IPS-18c (cell line): ENCODE measurements around the gene EXD3.

ENCODE experiments used
- H3K4me3 ChIP-seq: 2 replicates; pipeline ENCODE4 v1.7.0; 2013; ENCODE audit warnings: low read depth, mild to moderate bottlenecking, low read length, moderate library complexity; ENCODE audit not compliant: insufficient read depth
- H3K9me3 ChIP-seq: one replicate; pipeline ENCODE4 v1.6.1; 2013; ENCODE audit warnings: mild to moderate bottlenecking, low read length, moderate library complexity; ENCODE audit not compliant: control insufficient read depth, insufficient read depth

Gene EXD3

DNA sequence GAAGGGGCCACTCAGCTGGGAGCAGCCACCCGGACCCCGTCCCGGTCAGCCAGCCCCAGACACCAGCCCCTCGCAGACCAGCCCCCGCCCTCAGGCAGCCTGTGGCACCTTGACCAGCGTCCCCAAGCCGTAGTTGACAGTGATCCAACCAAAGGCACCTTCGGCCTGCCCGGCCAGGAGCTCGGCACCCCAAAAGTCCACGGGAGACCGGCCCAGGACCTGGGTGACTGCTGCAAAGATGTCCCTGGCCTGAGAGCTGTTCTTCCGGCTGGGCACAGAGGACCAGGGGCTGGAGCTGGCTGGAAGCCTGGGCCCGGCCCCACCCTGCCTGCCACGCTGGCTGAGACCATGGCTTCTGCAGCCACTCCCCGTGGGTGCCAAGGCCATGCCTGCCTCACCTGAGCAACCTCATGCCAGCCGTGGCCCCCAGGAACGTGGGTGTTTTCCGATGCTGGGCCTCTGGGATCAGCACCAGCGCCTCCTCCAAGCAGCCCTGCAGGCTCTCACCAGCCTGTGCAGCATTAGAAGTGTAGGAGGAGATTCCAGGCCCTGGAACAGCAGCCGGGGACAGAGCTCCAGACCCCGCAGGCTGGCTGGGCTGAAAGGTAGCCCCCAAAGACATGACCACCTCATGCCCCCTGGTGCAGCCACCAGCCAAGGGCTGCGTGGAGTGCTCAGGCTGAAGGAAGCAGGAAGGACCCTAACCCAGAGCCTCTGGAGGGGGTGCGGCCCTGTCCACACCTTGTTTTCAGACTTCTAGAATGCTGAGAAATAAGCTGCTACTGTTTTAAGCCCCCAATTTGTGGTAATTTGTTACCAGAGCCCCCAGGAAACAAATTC lies 14.0 kb upstream of the EXD3 start:
- H3K9me3 ChIP-seq: no peaks in the 10 kb centered on the region
- H3K4me3 ChIP-seq: no peak overlapping the region

DNA sequence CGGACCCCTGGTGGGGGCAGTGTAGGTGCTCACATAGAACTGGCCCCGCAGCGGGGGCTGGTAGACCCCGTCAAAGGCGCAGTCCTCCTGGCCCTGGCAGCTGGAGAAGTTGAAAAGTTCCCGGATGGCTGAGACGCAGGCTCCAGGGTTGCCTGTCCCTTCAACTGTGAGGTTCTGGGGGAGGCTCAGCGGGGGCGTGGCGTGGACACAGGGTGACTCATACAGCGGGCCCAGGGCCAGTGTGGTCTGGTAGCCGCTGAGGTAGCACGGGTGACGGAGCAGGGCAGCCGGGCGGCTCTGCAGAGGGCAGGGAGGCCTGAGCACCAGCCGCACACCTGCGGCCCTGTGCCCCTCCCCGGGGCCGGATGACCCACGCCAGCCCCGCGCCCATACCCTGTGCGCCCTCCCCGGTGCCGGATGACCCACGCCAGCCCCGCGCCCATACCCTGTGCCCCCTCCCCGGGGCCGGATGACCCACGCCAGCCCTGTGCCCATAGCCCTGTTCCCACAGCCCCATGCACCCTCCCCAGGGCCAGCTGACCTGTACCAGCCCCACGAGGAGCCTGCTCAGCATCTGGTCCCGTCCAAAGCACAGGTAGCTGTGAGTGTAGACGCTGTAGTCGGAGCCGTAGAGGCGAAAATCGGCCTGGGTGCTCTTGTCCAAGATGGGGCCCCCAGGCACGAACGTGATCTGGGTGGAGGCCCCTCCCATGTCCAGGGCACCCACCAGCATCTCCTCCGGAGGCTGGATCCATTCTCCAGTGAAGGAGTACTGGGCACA lies 13.2 kb upstream of the EXD3 start:
- Histone ChIP-seq H3K9me3 (no peaks in the 10 kb centered on the region), H3K4me3 (no peak overlapping the region)

DNA sequence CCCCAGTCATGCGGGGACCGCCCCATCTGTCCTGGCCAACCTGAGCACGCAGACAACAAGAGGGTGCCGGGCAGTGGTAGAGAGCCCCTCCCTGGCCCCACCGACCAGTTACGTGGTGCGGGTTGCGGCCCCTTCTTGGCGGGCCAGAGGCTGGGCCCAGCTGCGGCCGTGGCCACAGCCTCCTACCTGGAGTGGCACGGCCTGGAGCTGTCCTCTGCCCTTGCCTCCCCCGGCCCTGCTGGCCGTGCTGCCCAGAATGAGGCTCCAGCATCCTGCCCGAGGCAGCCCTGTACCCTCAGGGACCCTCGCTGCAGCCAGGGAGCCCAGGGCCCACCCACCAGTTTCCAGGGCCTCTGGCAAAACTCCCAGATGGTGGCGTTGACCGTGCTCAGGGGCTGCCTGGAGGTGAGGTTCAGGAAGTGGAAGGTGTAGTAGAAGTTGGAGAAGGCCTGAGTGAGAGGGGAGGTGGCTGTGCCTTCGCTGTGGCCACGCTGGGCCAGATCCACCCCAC lies 12.5 kb upstream of the EXD3 start:
- no peak overlapping the region for H3K4me3 ChIP-seq
- no peaks in the 10 kb centered on the region for H3K9me3 ChIP-seq

DNA sequence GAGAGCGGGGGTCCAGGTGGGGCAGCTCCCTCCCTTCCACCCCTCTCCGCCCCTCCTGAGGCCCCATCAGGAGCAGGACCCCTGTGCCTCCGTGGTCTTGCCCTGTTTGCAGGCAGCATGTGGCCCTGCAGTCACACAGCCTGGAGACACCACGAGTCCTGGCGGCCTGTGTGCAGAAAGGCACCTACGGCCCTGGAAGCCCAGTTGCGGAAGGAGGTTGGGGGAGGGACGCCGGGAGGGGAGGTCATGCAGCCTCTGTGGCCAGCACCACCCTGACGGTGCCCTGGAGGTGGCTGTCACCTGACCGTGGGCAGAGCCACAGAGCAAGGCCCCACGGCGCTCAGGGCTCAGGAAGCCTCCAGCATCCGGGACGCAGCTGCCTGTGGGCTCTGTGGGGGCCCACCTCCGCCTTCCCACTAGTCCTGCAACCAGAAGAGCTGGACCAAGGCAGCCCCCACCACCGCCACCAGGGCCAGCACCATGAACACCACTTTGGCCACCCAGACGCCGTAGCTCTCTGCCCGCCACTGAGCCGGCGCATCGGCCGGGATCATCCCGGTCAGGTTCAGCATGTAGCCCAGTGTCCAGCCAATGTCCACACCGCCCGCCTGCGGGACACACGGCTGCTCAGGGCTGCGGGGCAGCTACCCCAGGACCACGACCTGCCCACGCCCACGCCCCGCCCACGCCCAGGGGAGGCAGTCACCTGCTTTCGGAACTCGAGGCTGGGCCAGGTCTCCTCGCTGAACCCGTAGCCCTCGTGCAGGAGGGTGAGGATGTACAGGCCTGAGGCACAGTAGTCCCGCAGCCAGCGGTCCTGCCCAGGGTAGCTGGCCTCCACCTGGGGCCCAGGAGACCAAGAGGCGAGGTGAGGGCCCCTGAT lies 11.8 kb upstream of the EXD3 start:
- Histone ChIP-seq H3K9me3 (no peaks in the 10 kb centered on the region), H3K4me3 (no peak overlapping the region)

GRCh38 chr9:137433916-137434431 lies 11.0 kb upstream of the EXD3 start:
- H3K9me3 ChIP-seq: no peaks in the 10 kb centered on the region
- H3K4me3 ChIP-seq: no peak overlapping the region

DNA sequence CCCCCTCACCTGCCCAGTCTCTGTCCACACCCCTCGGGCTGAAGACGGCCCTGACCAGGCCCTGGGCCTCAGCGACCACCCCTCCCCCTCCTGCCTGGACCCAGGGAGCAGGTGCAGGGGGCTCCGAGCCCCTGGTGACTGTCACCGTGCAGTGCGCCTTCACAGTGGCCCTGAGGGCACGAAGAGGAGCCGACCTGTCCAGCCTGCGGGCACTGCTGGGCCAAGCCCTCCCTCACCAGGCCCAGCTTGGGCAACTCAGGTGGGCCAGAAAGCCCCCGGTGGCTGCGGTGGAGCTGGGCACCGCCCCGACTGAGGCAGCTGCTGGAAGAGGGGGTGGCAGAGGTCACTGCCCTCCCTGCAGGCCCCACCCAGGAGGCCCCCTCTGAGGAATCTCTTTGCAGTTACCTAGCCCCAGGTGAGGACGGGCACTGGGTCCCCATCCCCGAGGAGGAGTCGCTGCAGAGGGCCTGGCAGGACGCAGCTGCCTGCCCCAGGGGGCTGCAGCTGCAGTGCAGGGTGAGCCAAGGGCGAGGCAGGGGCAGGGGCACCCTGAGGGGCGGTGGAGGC lies 10.5 kb upstream of the EXD3 start:
- no peak overlapping the region for H3K4me3 ChIP-seq
- no peaks in the 10 kb centered on the region for H3K9me3 ChIP-seq

GRCh38 chr9:137432687-137433348 lies 9.9 kb upstream of the EXD3 start:
- Histone ChIP-seq H3K4me3 (no peak overlapping the region), H3K9me3 (no peaks in the 10 kb centered on the region)

DNA sequence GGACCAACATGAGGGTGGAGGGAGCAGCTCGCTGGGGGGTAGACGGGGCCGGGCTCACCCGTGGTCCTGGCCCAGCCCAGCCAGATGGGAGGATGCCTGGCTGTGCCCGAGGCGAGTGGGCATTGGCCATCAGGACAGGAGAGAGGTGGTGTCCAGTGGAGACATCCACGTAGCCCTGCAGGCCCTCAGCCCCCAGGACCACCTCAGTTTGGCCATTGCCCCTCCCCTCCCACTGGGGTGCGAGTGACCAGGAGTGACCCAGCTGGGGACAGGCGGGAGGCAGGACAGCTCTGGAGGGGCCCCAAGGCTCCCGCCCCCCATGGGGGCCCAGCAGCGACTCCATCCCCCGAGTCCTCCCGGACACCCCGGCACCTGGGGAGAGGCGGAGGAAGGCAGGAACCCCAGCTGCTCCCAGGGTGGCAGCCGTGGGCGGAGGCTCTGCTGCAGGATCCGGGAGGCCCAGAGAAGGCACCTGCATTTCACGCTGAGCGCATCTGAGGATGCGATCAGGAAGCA lies 8.5 kb upstream of the EXD3 start:
- Histone ChIP-seq H3K9me3 (no peaks in the 10 kb centered on the region), H3K4me3 (no peak overlapping the region)

- no peaks in the 10 kb centered on the region for H3K9me3 ChIP-seq
- no peak overlapping the region for H3K4me3 ChIP-seq
These were observed 7.9 kb upstream of the EXD3 start for GRCh38 chr9:137430723-137431415.

GRCh38 chr9:137429974-137430722 lies 7.2 kb upstream of the EXD3 start:
- Histone ChIP-seq H3K4me3 (no peak overlapping the region), H3K9me3 (no peaks in the 10 kb centered on the region)

GRCh38 chr9:137429546-137429890 lies 6.6 kb upstream of the EXD3 start:
- Histone ChIP-seq H3K9me3 (no peaks in the 10 kb centered on the region), H3K4me3 (no peak overlapping the region)

DNA sequence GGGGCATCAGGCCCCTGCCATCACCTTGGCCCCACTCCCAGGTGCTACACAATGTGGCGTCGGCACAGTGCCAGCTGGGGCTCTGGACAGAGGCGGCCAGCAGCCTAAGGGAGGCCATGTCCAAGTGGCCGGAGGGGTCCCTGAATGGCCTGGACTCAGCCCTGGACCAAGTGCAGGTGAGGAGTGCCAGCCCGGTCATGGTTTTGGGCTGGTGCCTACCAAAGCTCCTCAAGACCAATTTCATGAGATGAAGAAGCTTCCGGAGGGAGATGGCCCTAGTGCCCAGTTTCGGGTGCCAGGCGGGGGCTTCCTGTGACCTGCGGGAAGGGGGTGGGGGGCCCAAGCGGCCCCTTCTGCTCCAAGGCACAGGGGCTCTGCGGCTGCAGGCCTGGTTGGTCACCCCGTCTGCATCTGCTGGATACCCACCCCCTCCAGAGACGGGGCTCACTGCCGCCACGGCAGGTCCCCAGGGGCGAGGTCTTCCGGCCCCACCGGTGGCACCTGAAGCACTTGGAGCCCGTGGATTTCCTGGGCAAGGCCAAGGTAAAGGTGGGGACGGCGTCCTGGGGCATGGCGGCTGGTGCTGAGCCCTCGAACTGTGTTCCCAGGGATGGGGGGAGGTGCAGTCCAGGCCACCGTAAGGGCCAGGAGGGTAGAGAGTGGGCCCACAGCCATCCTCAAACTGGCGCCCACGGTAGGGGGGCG lies 6.0 kb upstream of the EXD3 start:
- H3K4me3 ChIP-seq: no peak overlapping the region

DNA sequence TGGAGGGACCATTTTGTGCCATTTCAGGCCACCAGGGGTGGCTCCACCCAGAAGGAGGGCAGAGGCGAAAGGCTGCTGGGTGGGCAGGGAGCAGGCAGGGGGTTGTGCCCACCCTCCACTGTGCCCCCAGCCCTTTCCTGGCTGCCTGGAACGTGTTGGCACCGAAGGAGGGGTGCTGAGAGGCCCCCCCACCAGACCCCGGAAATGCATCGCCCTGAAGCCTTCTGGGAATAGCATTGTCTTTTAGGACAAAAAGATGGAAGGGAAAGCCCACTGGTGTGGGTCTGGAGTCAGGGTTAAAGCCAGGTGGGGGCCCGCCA lies 5.3 kb upstream of the EXD3 start:
- Histone ChIP-seq H3K4me3 (no peak overlapping the region), H3K9me3 (no peaks in the 10 kb centered on the region)

More for the DNA sequence above, 6.0 kb upstream of the EXD3 start:
- no peaks in the 10 kb centered on the region for H3K9me3 ChIP-seq

GRCh38 chr9:137427454-137428310 lies 4.7 kb upstream of the EXD3 start:
- no peaks in the 10 kb centered on the region for H3K9me3 ChIP-seq
- H3K4me3 ChIP-seq: no peak overlapping the region
